Embryonic facial prominence (tissue), 1 donor: ENCODE results near the gene GFY.

ENCODE experiments used
- DNase-seq: peaks from one replicate; pipeline ENCODE4 v3.0.0-alpha.2; 2016; ENCODE audit errors: extremely low spot score

Gene GFY

GRCh38 chr19:49408816-49409440, 16.3 kb upstream of the GFY start:
- DNase-seq: no peak

- DNase-seq: no peak
These were observed 15.7 kb upstream of the GFY start for GRCh38 chr19:49409441-49410029.

GRCh38 chr19:49411681-49412326, 13.4 kb upstream of the GFY start:
- DNase-seq: no peak

GRCh38 chr19:49413348-49413747, 11.8 kb upstream of the GFY start:
- no peak for DNase-seq

- DNase-seq: no peak
These were observed 10.9 kb upstream of the GFY start for GRCh38 chr19:49414256-49414655.

GRCh38 chr19:49415102-49415809, 9.9 kb upstream of the GFY start:
- no peak for DNase-seq

GRCh38 chr19:49415810-49416200, 9.4 kb upstream of the GFY start:
- DNase-seq: no peak

GRCh38 chr19:49417088-49417487, 8.1 kb upstream of the GFY start:
- DNase-seq: no peak

- DNase-seq: no peak
These were observed 6.7 kb upstream of the GFY start for GRCh38 chr19:49418511-49418910.

GRCh38 chr19:49419173-49419572, 6.0 kb upstream of the GFY start:
- no peak for DNase-seq

- DNase-seq: no peak
These were observed 5.0 kb upstream of the GFY start for GRCh38 chr19:49420227-49420626.

GRCh38 chr19:49421039-49421877, 3.9 kb upstream of the GFY start:
- no peak for DNase-seq

GRCh38 chr19:49421878-49422202, 3.3 kb upstream of the GFY start:
- DNase-seq: no peak

GRCh38 chr19:49422407-49423070, 2.6 kb upstream of the GFY start:
- no peak for DNase-seq

GRCh38 chr19:49423071-49423984, 1.9 kb upstream of the GFY start, which contains the start of gene PTH2:
TSS of gene PTH2 (minus strand) at chr19:49423441. CDS start at chr19:49423339, 102 bp downstream.
- no peak for DNase-seq

- DNase-seq: no peak
These were observed 1.2 kb upstream of the GFY start for GRCh38 chr19:49423985-49424303.

GRCh38 chr19:49425922-49426592, 869 bp downstream of the GFY start:
- DNase-seq: no peak

- DNase-seq: no peak
These were observed 2.2 kb downstream of the GFY start for GRCh38 chr19:49427339-49427738.

- DNase-seq: no peak
These were observed 2.8 kb downstream of the GFY start for GRCh38 chr19:49427855-49428546.
